ENCODE measurements around the gene METTL2B. TPM values are rescaled to one million over a fixed set of nuclear protein-coding genes. Genes with fewer than 3 reads are reported as not detected.

Gene METTL2B, protein sequence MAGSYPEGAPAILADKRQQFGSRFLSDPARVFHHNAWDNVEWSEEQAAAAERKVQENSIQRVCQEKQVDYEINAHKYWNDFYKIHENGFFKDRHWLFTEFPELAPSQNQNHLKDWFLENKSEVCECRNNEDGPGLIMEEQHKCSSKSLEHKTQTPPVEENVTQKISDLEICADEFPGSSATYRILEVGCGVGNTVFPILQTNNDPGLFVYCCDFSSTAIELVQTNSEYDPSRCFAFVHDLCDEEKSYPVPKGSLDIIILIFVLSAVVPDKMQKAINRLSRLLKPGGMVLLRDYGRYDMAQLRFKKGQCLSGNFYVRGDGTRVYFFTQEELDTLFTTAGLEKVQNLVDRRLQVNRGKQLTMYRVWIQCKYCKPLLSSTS
- total RNA-seq, result 34.4 and 44.1 TPM in 2 replicates

DNA sequence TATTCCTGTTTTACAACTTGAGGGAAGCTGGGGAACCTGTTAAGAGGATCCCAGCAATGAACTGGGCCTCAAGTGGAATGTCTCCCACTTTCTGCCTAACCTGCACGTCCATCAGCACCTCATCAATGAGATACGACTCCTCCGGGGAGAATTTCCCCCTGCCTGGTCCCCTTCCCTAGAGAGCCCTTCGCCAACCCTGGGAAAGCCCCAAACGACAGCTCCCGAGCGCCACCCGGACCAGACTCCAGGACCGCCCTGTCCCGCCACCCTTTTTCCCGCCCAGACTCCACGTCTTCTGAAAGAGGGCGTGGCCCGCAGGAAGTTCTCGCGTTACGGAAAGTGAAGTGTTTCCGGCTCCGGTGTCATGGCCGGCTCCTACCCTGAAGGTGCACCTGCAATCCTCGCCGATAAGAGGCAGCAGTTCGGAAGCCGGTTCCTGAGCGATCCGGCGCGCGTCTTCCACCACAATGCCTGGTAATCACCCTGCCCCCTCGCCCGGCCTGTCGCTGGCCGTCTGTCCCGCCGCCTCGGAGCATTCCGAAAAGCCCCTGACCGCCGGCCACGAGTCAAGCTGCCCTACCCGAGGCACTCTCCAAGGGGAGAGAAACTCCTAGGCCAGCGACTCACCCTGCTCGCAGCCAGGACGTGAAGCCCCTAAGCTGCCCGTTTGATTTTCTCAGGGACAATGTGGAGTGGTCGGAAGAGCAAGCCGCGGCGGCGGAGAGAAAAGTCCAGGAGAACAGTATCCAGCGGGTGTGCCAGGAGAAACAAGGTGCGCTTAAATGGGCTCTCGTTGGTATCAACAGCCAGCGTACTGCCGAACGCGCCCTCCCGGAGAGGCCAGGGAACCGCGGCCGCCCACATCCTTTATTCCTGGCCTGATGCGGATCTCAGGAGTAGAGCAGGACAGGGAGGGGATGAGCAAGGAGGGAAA is at the start of gene METTL2B:
Gene METTL2B (plus strand): TSS at position 347 of the 934 bp plus-strand sequence. CDS start 18 bp downstream, at position 365.

DNA sequence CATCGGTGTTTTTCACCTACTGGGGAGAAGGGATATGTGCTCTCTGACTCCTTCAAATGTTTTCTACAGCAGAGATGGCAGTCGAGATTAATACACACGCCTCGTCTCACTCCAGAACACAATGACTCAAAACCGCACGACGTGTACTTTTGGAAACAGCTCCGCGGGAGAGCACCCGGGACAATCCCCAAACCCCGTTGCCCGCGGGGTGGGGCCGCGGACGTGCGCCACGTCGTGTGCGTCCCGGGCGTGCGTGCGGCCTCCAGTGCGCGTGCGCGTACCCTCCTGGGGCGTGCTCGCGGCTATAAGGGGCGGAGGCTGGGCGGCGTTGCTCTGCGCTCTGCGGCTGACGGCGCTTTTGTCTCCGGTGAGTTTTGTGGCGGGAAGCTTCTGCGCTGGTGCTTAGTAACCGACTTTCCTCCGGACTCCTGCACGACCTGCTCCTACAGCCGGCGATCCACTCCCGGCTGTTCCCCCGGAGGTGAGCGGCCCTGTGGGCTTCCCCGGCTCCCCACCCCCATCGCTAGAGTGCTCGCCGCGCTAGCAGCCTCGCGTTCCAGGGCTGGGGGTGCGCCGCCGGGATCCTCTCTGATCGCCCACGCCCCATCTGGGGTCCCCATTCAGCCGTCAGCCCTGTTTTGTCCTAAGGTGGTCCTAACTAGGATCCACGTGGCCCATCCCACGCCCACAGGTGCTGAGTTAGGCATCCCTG is 20.8 kb upstream of the METTL2B start, which contains the start of gene HILPDA:
Gene HILPDA (plus strand): TSS at position 336 of the 712 bp plus-strand sequence. CDS start 1,391 bp downstream, outside the sequence.

Other genes with a start within 250 kb of the METTL2B start
- gene LEP, start 235.5 kb upstream of the METTL2B start, total RNA-seq, result not detected in 2 replicates
- 19.0 and 24.4 TPM in 2 replicates for gene RBM28, start 132.8 kb upstream of the METTL2B start, total RNA-seq
- not detected in 2 replicates for gene PRRT4, start 115.1 kb upstream of the METTL2B start, total RNA-seq
- gene IMPDH1, start 66.8 kb upstream of the METTL2B start, total RNA-seq, result 58.5 and 114 TPM in 2 replicates
- gene HILPDA, start 20.9 kb upstream of the METTL2B start, total RNA-seq, result 38.9 and 76.0 TPM in 2 replicates
- 0.89 and 1.5 TPM in 2 replicates for gene GARIN1A, start 195.5 kb downstream of the METTL2B start, total RNA-seq